ENCODE results near the gene CLEC1A. TPM values are rescaled to one million over a fixed set of nuclear protein-coding genes. Genes with fewer than 3 reads are reported as not detected.

CLEC1A gene
- polyA plus RNA-seq, 1 donor (not counting 4 experiments of a cell fraction or from before 2014, with no cell fraction given): 0.05 TPM

- no peaks in the 10 kb centered on the region for H3K79me2 ChIP-seq (ENCODE audit: control insufficient read depth, insufficient read depth, low read length)
- H3K27ac ChIP-seq (ENCODE audit: control insufficient read depth, insufficient read depth, low read length): no peak overlapping the region
- FAIRE-seq: no peak
- H3K9ac ChIP-seq (ENCODE audit: control insufficient read depth, extremely low read depth, insufficient read depth, low read length): no peak overlapping the region
- dilution Hi-C loops (cut with MboI; ENCODE audit: extremely low pct_ligation_motif_present, low sequenced_read_pairs): no loop called here
- no peaks in the 10 kb centered on the region for H3K36me3 ChIP-seq (ENCODE audit: control insufficient read depth in 2 of 2, extremely low read depth in 1 of 2, insufficient read depth in 2 of 2, low read length in 2 of 2)
- H3K9me1 ChIP-seq (ENCODE audit: control insufficient read depth, extremely low read depth, insufficient read depth, low read length): no peaks in the 10 kb centered on the region
- H3K4me2 ChIP-seq (ENCODE audit: control insufficient read depth, extremely low read depth, insufficient read depth, low read depth, low read length): no peak overlapping the region
- no peak overlapping the region for H3K4me3 ChIP-seq (ENCODE audit: control insufficient read depth in 2 of 3, extremely low read depth in 1 of 3, insufficient read depth in 2 of 3, low read depth in 1 of 3, low read length in 3 of 3)
- no peak for DNase-seq (ENCODE audit: low read depth, low spot score)
- H3K27me3 ChIP-seq (ENCODE audit: control insufficient read depth, extremely low read depth, insufficient read depth, low read length): no peaks in the 10 kb centered on the region
- no peaks in the 10 kb centered on the region for H3K9me3 ChIP-seq (ENCODE audit: control insufficient read depth, low read depth, low read length)
- no peaks in the 10 kb centered on the region for H3K4me1 ChIP-seq (ENCODE audit: control insufficient read depth, extremely low read depth, insufficient read depth, low read length)
- H2AFZ ChIP-seq (ENCODE audit: control insufficient read depth, low read length): no peak overlapping the region
- TF ChIP-seq CTCF (optimal IDR thresholded peaks at IDR 0.05 in 1 of 3, IDR thresholded peaks at IDR 0.05 in 1 of 3, conservative IDR thresholded peaks at IDR 0.05 in 1 of 3; ENCODE audit: extremely low read depth in 1 of 3, insufficient read depth in 2 of 3, low read length in 3 of 3) (no peak), EZH2 (IDR thresholded peaks at IDR 0.05; ENCODE audit: low read length) (no peak)
- no peaks in the 10 kb centered on the region for H4K20me1 ChIP-seq (ENCODE audit: control insufficient read depth, extremely low read depth, insufficient read depth, low read length)
Observed at GRCh38 chr12:10111451-10111850, 12.7 kb upstream of the CLEC1A start.

GRCh38 chr12:10110256-10110844 lies 11.6 kb upstream of the CLEC1A start:
- Histone ChIP-seq H3K4me1 (ENCODE audit: control insufficient read depth, extremely low read depth, insufficient read depth, low read length) (no peaks in the 10 kb centered on the region), H4K20me1 (ENCODE audit: control insufficient read depth, extremely low read depth, insufficient read depth, low read length) (no peaks in the 10 kb centered on the region), H3K4me3 (ENCODE audit: control insufficient read depth in 2 of 3, extremely low read depth in 1 of 3, insufficient read depth in 2 of 3, low read depth in 1 of 3, low read length in 3 of 3) (no peak overlapping the region), H3K9me1 (ENCODE audit: control insufficient read depth, extremely low read depth, insufficient read depth, low read length) (no peaks in the 10 kb centered on the region), H3K27me3 (ENCODE audit: control insufficient read depth, extremely low read depth, insufficient read depth, low read length) (no peaks in the 10 kb centered on the region), H3K9me3 (ENCODE audit: control insufficient read depth, low read depth, low read length) (no peaks in the 10 kb centered on the region), H3K27ac (ENCODE audit: control insufficient read depth, insufficient read depth, low read length) (no peak overlapping the region), H3K79me2 (ENCODE audit: control insufficient read depth, insufficient read depth, low read length) (no peaks in the 10 kb centered on the region), H2AFZ (ENCODE audit: control insufficient read depth, low read length) (no peak overlapping the region), H3K36me3 (ENCODE audit: control insufficient read depth in 2 of 2, extremely low read depth in 1 of 2, insufficient read depth in 2 of 2, low read length in 2 of 2) (no peaks in the 10 kb centered on the region), H3K9ac (ENCODE audit: control insufficient read depth, extremely low read depth, insufficient read depth, low read length) (no peak overlapping the region), H3K4me2 (ENCODE audit: control insufficient read depth, extremely low read depth, insufficient read depth, low read depth, low read length) (no peak overlapping the region)
- no peak for FAIRE-seq
- TF ChIP-seq EZH2 (IDR thresholded peaks at IDR 0.05; ENCODE audit: low read length) (no peak), CTCF (optimal IDR thresholded peaks at IDR 0.05 in 1 of 3, IDR thresholded peaks at IDR 0.05 in 1 of 3, conservative IDR thresholded peaks at IDR 0.05 in 1 of 3; ENCODE audit: extremely low read depth in 1 of 3, insufficient read depth in 2 of 3, low read length in 3 of 3) (no peak)
- no peak for DNase-seq (ENCODE audit: low read depth, low spot score)
- dilution Hi-C loops (cut with MboI; ENCODE audit: extremely low pct_ligation_motif_present, low sequenced_read_pairs): no loop called here
